ENCODE measurements around the gene HNRNPR. TPM values are rescaled to one million over a fixed set of nuclear protein-coding genes. Genes with fewer than 3 reads are reported as not detected.
"Not testable (repeated sequence)": the region's sequence is repeated elsewhere in the genome, so short reads cannot be mapped to it uniquely, and the experiment has no call there.

Gene HNRNPR
- total and polyA plus RNA-seq, 2 of the 8 experiments (the other 6 are each of a cell fraction or from before 2014, with no cell fraction given): 110 to 214 TPM

GRCh38 chr1:23258082-23258481 is 86.0 kb downstream of the HNRNPR start:
- H3K4me1 ChIP-seq (replicated peaks in 1 of 4; ENCODE audit: control insufficient read depth in 3 of 4, insufficient read depth in 4 of 4, low read length in 3 of 4); H3K4ac ChIP-seq (replicated peaks; ENCODE audit: insufficient read length, low read depth, low read length); H4K91ac ChIP-seq (replicated peaks; ENCODE audit: insufficient read length, low read length); H3K79me2 ChIP-seq (ENCODE audit: control insufficient read depth in 1 of 2, insufficient read depth in 2 of 2, low read length in 2 of 2); CTCF ChIA-PET (ENCODE audit: partially characterized antibody); H4K8ac ChIP-seq (ENCODE audit: extremely low read depth, insufficient read depth, low read length); H3K79me1 ChIP-seq (ENCODE audit: low read depth, low read length); H2BK5ac ChIP-seq (ENCODE audit: low read depth, low read length); H3K4me3 ChIP-seq (ENCODE audit: extremely low read depth in 1 of 4, insufficient read depth in 2 of 4, low read depth in 3 of 4, low read length in 4 of 4); POLR2A ChIA-PET (ENCODE audit: partially characterized antibody); H3K23ac ChIP-seq (ENCODE audit: insufficient read length); H3K23me2 ChIP-seq (ENCODE audit: low read depth, low read length); H2BK12ac ChIP-seq (ENCODE audit: low read depth, low read length); H3K27ac ChIP-seq (ENCODE audit: low read depth, low read length); H3K9me3 ChIP-seq (ENCODE audit: insufficient read depth in 2 of 2, low read depth in 1 of 2, low read length in 1 of 2); H3K36me3 ChIP-seq (ENCODE audit: control insufficient read depth in 2 of 4, insufficient read depth in 4 of 4, low read length in 3 of 4); FAIRE-seq; H2BK120ac ChIP-seq (replicated peaks; ENCODE audit: low read depth, low read length); H3K9ac ChIP-seq (replicated peaks in 1 of 4; ENCODE audit: extremely low read depth in 1 of 4, low read depth in 3 of 4, low read length in 3 of 4); H4K20me1 ChIP-seq (replicated peaks in 1 of 2; ENCODE audit: control insufficient read depth in 1 of 2, insufficient read depth in 2 of 2, low read length in 2 of 2); H4K5ac ChIP-seq (ENCODE audit: insufficient read length, low read depth, low read length); H3K56ac ChIP-seq (replicated peaks; ENCODE audit: insufficient read length, low read depth, low read length); H3K14ac ChIP-seq (ENCODE audit: insufficient read length); H2AK5ac ChIP-seq (ENCODE audit: low read depth, low read length); H2AFZ ChIP-seq (ENCODE audit: low read length); H3K4me2 ChIP-seq (ENCODE audit: insufficient read depth in 1 of 2, low read depth in 2 of 2, low read length in 2 of 2); DNase-seq (ENCODE audit: low read depth in 1 of 2, low spot score in 2 of 2); H2BK15ac ChIP-seq (ENCODE audit: low read length); H3K18ac ChIP-seq (ENCODE audit: extremely low read depth, low read length); H3K27me3 ChIP-seq (replicated peaks in 1 of 4; ENCODE audit: control insufficient read depth in 3 of 4, extremely low read depth in 1 of 4, insufficient read depth in 3 of 4, low read length in 3 of 4); H2BK20ac ChIP-seq (ENCODE audit: low read length): not testable (repeated sequence)
- 89% methylated on average over 1 of the region's 2 CpGs; no CpG with 5 or more reads in 1 of the 2 experiments for WGBS, 2 experiments (ENCODE audit: extremely low coverage in 1 of 2, insufficient coverage in 1 of 2, insufficient read length in 1 of 2, insufficient replicate concordance in 2 of 2, low coverage in 1 of 2, low lambda C conversion rate in 2 of 2, missing lambda C conversion rate in 1 of 2)

- H2AK5ac ChIP-seq (ENCODE audit: low read depth, low read length); H2BK15ac ChIP-seq (ENCODE audit: low read length); H4K91ac ChIP-seq (replicated peaks; ENCODE audit: insufficient read length, low read length); H3K23ac ChIP-seq (ENCODE audit: insufficient read length); H3K79me2 ChIP-seq (ENCODE audit: control insufficient read depth in 1 of 2, insufficient read depth in 2 of 2, low read length in 2 of 2); H3K14ac ChIP-seq (ENCODE audit: insufficient read length); H3K79me1 ChIP-seq (ENCODE audit: low read depth, low read length); H3K4me1 ChIP-seq (replicated peaks in 1 of 4; ENCODE audit: control insufficient read depth in 3 of 4, insufficient read depth in 4 of 4, low read length in 3 of 4); H2BK20ac ChIP-seq (ENCODE audit: low read length); H3K56ac ChIP-seq (replicated peaks; ENCODE audit: insufficient read length, low read depth, low read length); H3K4me2 ChIP-seq (ENCODE audit: insufficient read depth in 1 of 2, low read depth in 2 of 2, low read length in 2 of 2); H4K8ac ChIP-seq (ENCODE audit: extremely low read depth, insufficient read depth, low read length); H3K23me2 ChIP-seq (ENCODE audit: low read depth, low read length); H3K4ac ChIP-seq (replicated peaks; ENCODE audit: insufficient read length, low read depth, low read length); POLR2A ChIA-PET (ENCODE audit: partially characterized antibody); H4K5ac ChIP-seq (ENCODE audit: insufficient read length, low read depth, low read length); H3K9me3 ChIP-seq (ENCODE audit: insufficient read depth in 2 of 2, low read depth in 1 of 2, low read length in 1 of 2); H3K27ac ChIP-seq (ENCODE audit: low read depth, low read length); DNase-seq (ENCODE audit: low read depth in 1 of 2, low spot score in 2 of 2); H3K9ac ChIP-seq (replicated peaks in 1 of 4; ENCODE audit: extremely low read depth in 1 of 4, low read depth in 3 of 4, low read length in 3 of 4); FAIRE-seq; H3K18ac ChIP-seq (ENCODE audit: extremely low read depth, low read length); H2BK12ac ChIP-seq (ENCODE audit: low read depth, low read length); H2AFZ ChIP-seq (ENCODE audit: low read length); CTCF ChIA-PET (ENCODE audit: partially characterized antibody); H2BK5ac ChIP-seq (ENCODE audit: low read depth, low read length); H3K4me3 ChIP-seq (ENCODE audit: extremely low read depth in 1 of 4, insufficient read depth in 2 of 4, low read depth in 3 of 4, low read length in 4 of 4); H3K36me3 ChIP-seq (ENCODE audit: control insufficient read depth in 2 of 4, insufficient read depth in 4 of 4, low read length in 3 of 4); H3K27me3 ChIP-seq (replicated peaks in 1 of 4; ENCODE audit: control insufficient read depth in 3 of 4, extremely low read depth in 1 of 4, insufficient read depth in 3 of 4, low read length in 3 of 4); H4K20me1 ChIP-seq (replicated peaks in 1 of 2; ENCODE audit: control insufficient read depth in 1 of 2, insufficient read depth in 2 of 2, low read length in 2 of 2); H2BK120ac ChIP-seq (replicated peaks; ENCODE audit: low read depth, low read length): not testable (repeated sequence)
- 88% methylated on average over 9 of the region's 34 CpGs; no CpG with 5 or more reads in 1 of the 2 experiments for WGBS, 2 experiments (ENCODE audit: extremely low coverage in 1 of 2, insufficient coverage in 1 of 2, insufficient read length in 1 of 2, insufficient replicate concordance in 2 of 2, low coverage in 1 of 2, low lambda C conversion rate in 2 of 2, missing lambda C conversion rate in 1 of 2)
Observed at GRCh38 chr1:23257371-23257770, 86.7 kb downstream of the HNRNPR start.
